ENCODE results near the gene ST3GAL4. TPM values are rescaled to one million over a fixed set of nuclear protein-coding genes. Genes with fewer than 3 reads are reported as not detected.

ST3GAL4 gene
- total RNA-seq, 1 donor from 2014 or later, result 61.4 TPM

- Histone ChIP-seq H3K36me3 (no peaks in the 10 kb centered on the region), H3K27me3 (no peaks in the 10 kb centered on the region), H3K9me3 (no peaks in the 10 kb centered on the region), H3K4me3 (peak overlapping the region; percentile 84 to 88), H3K4me1 (peaks cover 22 to 50% of the 10 kb centered on the region in 2 donors), H3K27ac (peak overlapping the region; percentile 74 to 86)
- TF ChIP-seq, protein P1, sequence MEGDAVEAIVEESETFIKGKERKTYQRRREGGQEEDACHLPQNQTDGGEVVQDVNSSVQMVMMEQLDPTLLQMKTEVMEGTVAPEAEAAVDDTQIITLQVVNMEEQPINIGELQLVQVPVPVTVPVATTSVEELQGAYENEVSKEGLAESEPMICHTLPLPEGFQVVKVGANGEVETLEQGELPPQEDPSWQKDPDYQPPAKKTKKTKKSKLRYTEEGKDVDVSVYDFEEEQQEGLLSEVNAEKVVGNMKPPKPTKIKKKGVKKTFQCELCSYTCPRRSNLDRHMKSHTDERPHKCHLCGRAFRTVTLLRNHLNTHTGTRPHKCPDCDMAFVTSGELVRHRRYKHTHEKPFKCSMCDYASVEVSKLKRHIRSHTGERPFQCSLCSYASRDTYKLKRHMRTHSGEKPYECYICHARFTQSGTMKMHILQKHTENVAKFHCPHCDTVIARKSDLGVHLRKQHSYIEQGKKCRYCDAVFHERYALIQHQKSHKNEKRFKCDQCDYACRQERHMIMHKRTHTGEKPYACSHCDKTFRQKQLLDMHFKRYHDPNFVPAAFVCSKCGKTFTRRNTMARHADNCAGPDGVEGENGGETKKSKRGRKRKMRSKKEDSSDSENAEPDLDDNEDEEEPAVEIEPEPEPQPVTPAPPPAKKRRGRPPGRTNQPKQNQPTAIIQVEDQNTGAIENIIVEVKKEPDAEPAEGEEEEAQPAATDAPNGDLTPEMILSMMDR (IDR thresholded peaks at IDR 0.05), result peak in 1 of 3 experiments; percentile 5
- DNase-seq (ENCODE audit: low spot score in 2 of 2), result peak in 1 of 2 donors; percentile 75
- intact Hi-C loops (cut with DNase I), result loop anchor here (1.0 to 10.0 kb wide), 5 partner anchors 61 to 764 kb away; partner anchors contain the start of genes FAM118B, FOXRED1, RPUSD4 and SRPRA
Measured at GRCh38 chr11:126355926-126356897, 726 bp downstream of the ST3GAL4 start.

DNA sequence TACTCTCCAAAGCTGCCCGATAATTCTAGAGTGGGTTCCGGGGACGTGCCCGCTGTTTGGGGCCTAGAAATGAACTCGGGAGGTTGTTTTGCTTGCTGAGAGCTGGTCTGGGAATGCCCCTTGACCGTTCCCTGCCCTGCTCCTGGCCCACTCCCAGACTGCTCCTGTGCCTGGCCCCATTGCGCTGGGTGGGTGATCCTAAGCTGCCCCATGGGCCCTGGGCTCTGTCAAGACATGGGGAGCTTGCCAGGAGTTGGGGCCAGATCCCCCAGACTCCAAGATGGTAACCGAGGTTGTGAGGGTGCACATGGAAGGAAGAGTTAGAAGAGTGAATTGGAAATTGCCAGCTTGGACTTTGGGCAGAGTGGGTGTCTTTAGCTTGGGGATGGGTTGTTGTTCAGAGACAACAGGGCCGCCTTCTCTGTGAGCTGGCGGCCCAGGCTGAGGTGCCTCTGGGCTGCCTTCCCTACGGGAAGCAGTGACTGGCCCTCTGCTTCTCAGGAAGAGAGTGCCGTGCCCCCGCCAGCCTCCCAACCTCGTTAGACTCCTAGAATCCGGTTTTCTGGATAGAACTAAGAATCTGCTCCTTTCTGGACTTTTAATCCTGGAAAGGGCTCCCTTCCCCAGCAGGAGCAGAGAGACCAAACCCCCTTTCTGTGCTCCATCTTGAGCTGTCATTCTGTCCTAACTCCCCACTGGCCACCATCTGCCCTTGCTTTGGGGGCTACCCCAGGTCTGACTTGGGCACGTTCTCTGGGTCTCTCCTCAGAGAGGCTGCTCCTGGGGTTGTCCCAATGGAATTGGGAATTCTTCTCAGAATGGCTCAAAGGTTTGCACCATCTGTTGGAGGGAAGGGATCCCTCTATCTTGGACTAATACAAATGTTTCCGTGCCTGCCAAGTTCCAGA, 1.8 kb downstream of the ST3GAL4 start:
- peaks cover 19 to 39% of the 10 kb centered on the region in 2 donors for H3K4me1 ChIP-seq
- no peaks in the 10 kb centered on the region for H3K36me3 ChIP-seq
- no peaks in the 10 kb centered on the region for H3K9me3 ChIP-seq
- intact Hi-C loops (cut with DNase I), result loop anchor here (2.0 to 10.0 kb wide), 4 partner anchors 59 to 243 kb away; partner anchors contain the start of genes FAM118B, FOXRED1, RPUSD4 and SRPRA
- H3K27me3 ChIP-seq, result no peaks in the 10 kb centered on the region
- no peak for DNase-seq (ENCODE audit: low spot score in 2 of 2)
- peak overlapping the region; percentile 84 to 88 for H3K4me3 ChIP-seq
- TF ChIP-seq, protein P1 (IDR thresholded peaks at IDR 0.05), result no peak
- H3K27ac ChIP-seq, result peak overlapping the region; percentile 74 to 86

DNA sequence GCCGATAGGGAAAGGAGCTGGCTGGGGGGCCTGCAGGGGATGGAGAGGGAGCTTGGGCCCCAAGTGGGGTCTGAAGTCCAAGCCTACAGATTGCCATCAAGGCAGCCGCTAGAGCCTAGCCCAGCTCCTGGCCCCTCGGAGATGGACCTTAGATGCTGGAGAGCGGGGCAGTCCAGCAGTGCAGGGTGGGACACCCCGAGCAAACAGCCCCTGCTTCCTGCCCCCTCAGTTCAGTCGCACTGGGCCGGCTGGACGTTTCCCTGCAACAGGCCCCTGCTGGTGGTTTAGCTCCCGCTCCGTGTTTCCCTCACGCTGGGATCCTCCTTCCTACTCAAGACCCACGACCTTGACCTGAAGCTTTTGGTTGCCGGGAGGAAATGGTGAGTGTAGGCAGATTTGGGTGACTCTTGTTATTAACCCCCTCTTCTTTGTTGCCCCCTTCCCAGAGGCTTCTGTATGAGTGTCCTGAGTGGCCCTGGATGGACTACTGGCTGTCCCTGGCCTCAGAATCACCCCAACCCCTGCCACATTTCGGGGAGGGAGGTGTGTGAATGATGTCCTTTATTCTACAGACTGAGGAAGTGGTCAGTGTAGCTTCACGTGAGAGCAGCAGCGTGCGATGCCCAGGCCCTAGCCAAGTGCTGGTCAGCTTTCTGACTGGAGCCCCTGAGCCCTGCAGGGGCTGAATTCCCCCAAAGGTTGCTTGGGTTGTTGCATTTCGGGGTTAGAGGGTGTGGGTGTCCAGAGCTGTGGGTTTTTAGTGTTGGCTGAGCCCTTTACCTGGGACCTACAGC, 2.7 kb downstream of the ST3GAL4 start:
- Histone ChIP-seq H3K36me3 (no peaks in the 10 kb centered on the region), H3K4me1 (peaks cover 16 to 37% of the 10 kb centered on the region in 2 donors), H3K4me3 (peak overlapping the region; percentile 84 to 88), H3K9me3 (no peaks in the 10 kb centered on the region), H3K27ac (peak overlapping the region; percentile 74 to 86), H3K27me3 (no peaks in the 10 kb centered on the region)
- TF ChIP-seq, protein P1 (IDR thresholded peaks at IDR 0.05), result no peak
- intact Hi-C loops (cut with DNase I), result loop anchor here (2.0 to 10.0 kb wide), 4 partner anchors 59 to 243 kb away; partner anchors contain the start of genes FAM118B, FOXRED1, RPUSD4 and SRPRA
- no peak for DNase-seq (ENCODE audit: low spot score in 2 of 2)

- Histone ChIP-seq H3K4me3 (no peak overlapping the region), H3K27ac (peak overlapping the region; percentile 10 to 11), H3K9me3 (no peaks in the 10 kb centered on the region), H3K4me1 (peaks cover 16 to 38% of the 10 kb centered on the region in 2 donors), H3K27me3 (no peaks in the 10 kb centered on the region), H3K36me3 (no peaks in the 10 kb centered on the region)
- TF ChIP-seq, protein P1 (IDR thresholded peaks at IDR 0.05), result no peak
- no peak for DNase-seq (ENCODE audit: low spot score in 2 of 2)
- intact Hi-C loops (cut with DNase I), result loop anchor here (5.0 to 10.0 kb wide), 3 partner anchors 91 to 244 kb away; partner anchors contain the start of genes FAM118B, FOXRED1, RPUSD4 and SRPRA
Measured at GRCh38 chr11:126358763-126359160, 3.3 kb downstream of the ST3GAL4 start.

Data from ascending aorta (tissue), 2 donors.